ENCODE measurements around the gene PRAMEF13.

DNA sequence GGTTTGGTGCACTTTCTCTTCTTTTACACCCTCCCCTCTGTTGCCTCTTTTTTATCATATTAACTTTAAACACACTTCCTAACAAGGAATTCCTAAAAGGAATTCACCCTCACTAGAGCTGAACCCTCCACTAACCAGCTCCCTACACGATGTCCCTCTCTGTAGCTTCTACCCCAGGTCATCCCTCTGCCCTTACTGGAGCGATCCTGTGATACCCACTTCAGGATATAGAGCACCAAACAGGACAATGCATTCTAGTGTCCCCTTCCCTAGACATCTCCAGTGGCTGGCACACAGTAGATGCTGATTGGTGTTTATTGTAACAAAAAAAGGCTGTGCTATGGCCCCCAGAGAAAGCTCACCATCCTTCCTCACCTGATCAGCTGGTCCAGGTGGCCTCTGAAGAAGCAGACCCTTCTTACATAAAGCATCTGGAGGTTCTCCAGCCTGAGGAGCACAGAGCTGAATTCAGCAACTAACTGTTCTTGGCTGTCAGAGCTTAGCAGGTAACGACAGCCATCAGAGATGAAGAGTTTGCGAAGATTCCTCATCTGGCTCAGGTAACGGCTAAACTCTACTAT, 23.4 kb upstream of the PRAMEF13 start:
- TF ChIP-seq, protein P1, sequence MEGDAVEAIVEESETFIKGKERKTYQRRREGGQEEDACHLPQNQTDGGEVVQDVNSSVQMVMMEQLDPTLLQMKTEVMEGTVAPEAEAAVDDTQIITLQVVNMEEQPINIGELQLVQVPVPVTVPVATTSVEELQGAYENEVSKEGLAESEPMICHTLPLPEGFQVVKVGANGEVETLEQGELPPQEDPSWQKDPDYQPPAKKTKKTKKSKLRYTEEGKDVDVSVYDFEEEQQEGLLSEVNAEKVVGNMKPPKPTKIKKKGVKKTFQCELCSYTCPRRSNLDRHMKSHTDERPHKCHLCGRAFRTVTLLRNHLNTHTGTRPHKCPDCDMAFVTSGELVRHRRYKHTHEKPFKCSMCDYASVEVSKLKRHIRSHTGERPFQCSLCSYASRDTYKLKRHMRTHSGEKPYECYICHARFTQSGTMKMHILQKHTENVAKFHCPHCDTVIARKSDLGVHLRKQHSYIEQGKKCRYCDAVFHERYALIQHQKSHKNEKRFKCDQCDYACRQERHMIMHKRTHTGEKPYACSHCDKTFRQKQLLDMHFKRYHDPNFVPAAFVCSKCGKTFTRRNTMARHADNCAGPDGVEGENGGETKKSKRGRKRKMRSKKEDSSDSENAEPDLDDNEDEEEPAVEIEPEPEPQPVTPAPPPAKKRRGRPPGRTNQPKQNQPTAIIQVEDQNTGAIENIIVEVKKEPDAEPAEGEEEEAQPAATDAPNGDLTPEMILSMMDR (IDR thresholded peaks at IDR 0.05), result no peak
- no peak for TF ChIP-seq POLR2A (IDR thresholded peaks at IDR 0.05)

Measured in Peyer's patch (tissue), 4 donors.